K562 (cell line): ENCODE data around the gene UNC5B. TPM values are rescaled to one million over a fixed set of nuclear protein-coding genes. Genes with fewer than 3 reads are reported as not detected.

ENCODE experiments used
- BCL6 ChIP-seq: fragments of 250-450 bp; sonication (Bioruptor Pico); IDR thresholded peaks from 2 replicates; pipeline ENCODE4 v1.4.0; 2020
- DDX20 ChIP-seq: fragments of 450-650 bp; IDR thresholded peaks from 2 replicates; pipeline ENCODE4 v1.6.1; 2016; ENCODE audit warnings: missing genetic modification characterization, low read depth, mild to moderate bottlenecking, missing compliant biosample characterization, moderate library complexity
- HEY1 ChIP-seq: fragments of 250-450 bp; sonication (Bioruptor Pico); IDR thresholded peaks from 2 replicates; pipeline ENCODE4 v1.5.0; 2020; ENCODE audit warnings: mild to moderate bottlenecking, moderate library complexity, borderline replicate concordance
- NCOR1 ChIP-seq: fragments of 450-650 bp; IDR thresholded peaks from 2 replicates; pipeline ENCODE4 v1.6.1; 2016; ENCODE audit warnings: mild to moderate bottlenecking, moderate library complexity
- TBL1XR1 ChIP-seq, 2 experiments: IDR thresholded peaks; 2 replicates each; pipeline ENCODE4 v1.6.1; 2012; ENCODE audit warnings: improper control_type of control experiment in 2 of 2, low read length in 2 of 2, mild to moderate bottlenecking in 1 of 2
- THRAP3 ChIP-seq: fragments of 450-650 bp; IDR thresholded peaks from 2 replicates; pipeline ENCODE4 v1.6.1; 2016; ENCODE audit warnings: mild to moderate bottlenecking, inconsistent platforms, borderline replicate concordance
- ZBTB1 ChIP-seq: sonication (generic); formaldehyde crosslinking; IDR thresholded peaks from 2 replicates; pipeline ENCODE4 v1.8.1; 2023; ENCODE audit warnings: missing genetic modification reagents, low read depth, mild to moderate bottlenecking, borderline replicate concordance
- ZNF274 ChIP-seq: IDR thresholded peaks from 2 replicates; pipeline ENCODE4 v1.6.1; 2011; ENCODE audit warnings: low read depth, mild to moderate bottlenecking, low read length, moderate library complexity, borderline replicate concordance
- ZNF57 ChIP-seq: fragments of 450-650 bp; formaldehyde crosslinking; IDR thresholded peaks from 2 replicates; pipeline ENCODE4 v1.4.0; 2020; ENCODE audit warnings: mild to moderate bottlenecking, moderate library complexity
- polyA plus RNA-seq, 8 experiments: library from polyadenylated mRNA; depleted of rRNA in 4 of 8; stranded (reverse) in 5 of 8; unstranded in 3 of 8; fragments of >200 nt; fragmentation: Nextera tagmentation in 2 of 8; fragmentation: Illumina TruSeq in 1 of 8; extraction: Ambion mirVana in 2 of 8; extraction: Trizol in 1 of 8; gene quantifications; 2 replicates each; pipeline versions ENCODE4 v1.2.1 to v1.2.3, GENCODE V29; 2011 to 2014; ENCODE audit warnings: inconsistent platforms in 1 of 8, missing spikeins in 1 of 8
- total RNA-seq, 7 experiments: library from RNA; depleted of rRNA in 6 of 7; stranded (reverse); fragments of >200 nt in 6 of 7; fragmentation: Illumina TruSeq in 2 of 7; extraction: Trizol in 2 of 7; gene quantifications; 2 replicates each; pipeline versions ENCODE4 v1.2.1 to v1.2.3, GENCODE V29; 2011 to 2021; ENCODE audit warnings: low replicate concordance in 1 of 7
- TF ChIP-seq, protein P1 (sequence below), 2 experiments: fragments of 450-650 bp; formaldehyde crosslinking in 1 of 2; IDR thresholded peaks; 2 replicates each; pipeline versions ENCODE4 v1.4.0 to v1.6.1; 2014 to 2020; ENCODE audit warnings: mild to moderate bottlenecking in 2 of 2, borderline replicate concordance in 1 of 2, low read depth in 1 of 2
- TF ChIP-seq, protein P2 (sequence below): sonication (generic); formaldehyde crosslinking; IDR thresholded peaks from 2 replicates; pipeline ENCODE4 v1.8.0; 2022; ENCODE audit warnings: mild to moderate bottlenecking, missing genetic modification reagents
- TF ChIP-seq, protein P3 (sequence below): fragments of 450-650 bp; IDR thresholded peaks from 2 replicates; pipeline ENCODE4 v1.6.1; 2016; ENCODE audit warnings: missing biosample characterization, missing genetic modification characterization
- TF ChIP-seq, protein P4 (sequence below): fragments of 250-450 bp; sonication (Bioruptor Pico); IDR thresholded peaks from 2 replicates; pipeline ENCODE4 v1.5.0; 2020; ENCODE audit warnings: mild to moderate bottlenecking, borderline replicate concordance

UNC5B gene
- total and polyA plus RNA-seq, 9 of the 15 experiments (the other 6 are each of a cell fraction or from before 2014, with no cell fraction given), result 0.10 to 8.4 (median 2.1) TPM

DNA sequence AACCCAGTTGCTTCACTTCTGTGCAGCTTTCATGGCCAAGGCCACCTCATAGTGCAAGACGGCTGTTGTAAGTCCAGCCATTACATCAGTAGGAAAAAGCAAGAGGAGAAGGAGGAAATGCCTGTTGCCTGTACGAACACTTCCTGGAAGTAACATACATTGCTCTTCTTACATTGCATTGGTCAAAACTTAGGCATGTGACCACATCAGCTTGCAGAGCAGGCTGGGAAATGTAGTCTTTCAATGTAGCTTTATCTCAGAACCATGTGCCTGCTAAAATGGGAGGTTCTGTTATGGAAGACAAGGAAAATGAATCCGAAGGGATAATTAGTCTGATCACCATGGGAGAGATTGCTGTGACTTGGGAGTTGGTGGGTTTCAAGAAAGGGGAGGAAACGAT lies 111.0 kb downstream of the UNC5B start (continued):
- TF ChIP-seq, protein P1, sequence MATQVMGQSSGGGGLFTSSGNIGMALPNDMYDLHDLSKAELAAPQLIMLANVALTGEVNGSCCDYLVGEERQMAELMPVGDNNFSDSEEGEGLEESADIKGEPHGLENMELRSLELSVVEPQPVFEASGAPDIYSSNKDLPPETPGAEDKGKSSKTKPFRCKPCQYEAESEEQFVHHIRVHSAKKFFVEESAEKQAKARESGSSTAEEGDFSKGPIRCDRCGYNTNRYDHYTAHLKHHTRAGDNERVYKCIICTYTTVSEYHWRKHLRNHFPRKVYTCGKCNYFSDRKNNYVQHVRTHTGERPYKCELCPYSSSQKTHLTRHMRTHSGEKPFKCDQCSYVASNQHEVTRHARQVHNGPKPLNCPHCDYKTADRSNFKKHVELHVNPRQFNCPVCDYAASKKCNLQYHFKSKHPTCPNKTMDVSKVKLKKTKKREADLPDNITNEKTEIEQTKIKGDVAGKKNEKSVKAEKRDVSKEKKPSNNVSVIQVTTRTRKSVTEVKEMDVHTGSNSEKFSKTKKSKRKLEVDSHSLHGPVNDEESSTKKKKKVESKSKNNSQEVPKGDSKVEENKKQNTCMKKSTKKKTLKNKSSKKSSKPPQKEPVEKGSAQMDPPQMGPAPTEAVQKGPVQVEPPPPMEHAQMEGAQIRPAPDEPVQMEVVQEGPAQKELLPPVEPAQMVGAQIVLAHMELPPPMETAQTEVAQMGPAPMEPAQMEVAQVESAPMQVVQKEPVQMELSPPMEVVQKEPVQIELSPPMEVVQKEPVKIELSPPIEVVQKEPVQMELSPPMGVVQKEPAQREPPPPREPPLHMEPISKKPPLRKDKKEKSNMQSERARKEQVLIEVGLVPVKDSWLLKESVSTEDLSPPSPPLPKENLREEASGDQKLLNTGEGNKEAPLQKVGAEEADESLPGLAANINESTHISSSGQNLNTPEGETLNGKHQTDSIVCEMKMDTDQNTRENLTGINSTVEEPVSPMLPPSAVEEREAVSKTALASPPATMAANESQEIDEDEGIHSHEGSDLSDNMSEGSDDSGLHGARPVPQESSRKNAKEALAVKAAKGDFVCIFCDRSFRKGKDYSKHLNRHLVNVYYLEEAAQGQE (IDR thresholded peaks at IDR 0.05; ENCODE audit: borderline replicate concordance), result peak; percentile 68
- TF ChIP-seq, protein P1 (CRISPR knock-in tag; IDR thresholded peaks at IDR 0.05; ENCODE audit: low read depth), result no peak
- TF ChIP-seq ZNF57 (no peak), BCL6 (no peak), ZNF274 (no peak), DDX20 (tag) (no peak), HEY1 (CRISPR knock-in tag) (no peak), THRAP3 (no peak), NCOR1 (no peak), ZBTB1 (CRISPR knock-in tag) (no peak), TBL1XR1 (IDR thresholded peaks at IDR 0.05; ENCODE audit: low read length in 2 of 2) (no peak)
- TF ChIP-seq, protein P2, sequence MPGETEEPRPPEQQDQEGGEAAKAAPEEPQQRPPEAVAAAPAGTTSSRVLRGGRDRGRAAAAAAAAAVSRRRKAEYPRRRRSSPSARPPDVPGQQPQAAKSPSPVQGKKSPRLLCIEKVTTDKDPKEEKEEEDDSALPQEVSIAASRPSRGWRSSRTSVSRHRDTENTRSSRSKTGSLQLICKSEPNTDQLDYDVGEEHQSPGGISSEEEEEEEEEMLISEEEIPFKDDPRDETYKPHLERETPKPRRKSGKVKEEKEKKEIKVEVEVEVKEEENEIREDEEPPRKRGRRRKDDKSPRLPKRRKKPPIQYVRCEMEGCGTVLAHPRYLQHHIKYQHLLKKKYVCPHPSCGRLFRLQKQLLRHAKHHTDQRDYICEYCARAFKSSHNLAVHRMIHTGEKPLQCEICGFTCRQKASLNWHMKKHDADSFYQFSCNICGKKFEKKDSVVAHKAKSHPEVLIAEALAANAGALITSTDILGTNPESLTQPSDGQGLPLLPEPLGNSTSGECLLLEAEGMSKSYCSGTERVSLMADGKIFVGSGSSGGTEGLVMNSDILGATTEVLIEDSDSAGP (CRISPR knock-in tag), result no peak
- TF ChIP-seq, protein P3, sequence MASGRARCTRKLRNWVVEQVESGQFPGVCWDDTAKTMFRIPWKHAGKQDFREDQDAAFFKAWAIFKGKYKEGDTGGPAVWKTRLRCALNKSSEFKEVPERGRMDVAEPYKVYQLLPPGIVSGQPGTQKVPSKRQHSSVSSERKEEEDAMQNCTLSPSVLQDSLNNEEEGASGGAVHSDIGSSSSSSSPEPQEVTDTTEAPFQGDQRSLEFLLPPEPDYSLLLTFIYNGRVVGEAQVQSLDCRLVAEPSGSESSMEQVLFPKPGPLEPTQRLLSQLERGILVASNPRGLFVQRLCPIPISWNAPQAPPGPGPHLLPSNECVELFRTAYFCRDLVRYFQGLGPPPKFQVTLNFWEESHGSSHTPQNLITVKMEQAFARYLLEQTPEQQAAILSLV, result no peak
- TF ChIP-seq, protein P4, sequence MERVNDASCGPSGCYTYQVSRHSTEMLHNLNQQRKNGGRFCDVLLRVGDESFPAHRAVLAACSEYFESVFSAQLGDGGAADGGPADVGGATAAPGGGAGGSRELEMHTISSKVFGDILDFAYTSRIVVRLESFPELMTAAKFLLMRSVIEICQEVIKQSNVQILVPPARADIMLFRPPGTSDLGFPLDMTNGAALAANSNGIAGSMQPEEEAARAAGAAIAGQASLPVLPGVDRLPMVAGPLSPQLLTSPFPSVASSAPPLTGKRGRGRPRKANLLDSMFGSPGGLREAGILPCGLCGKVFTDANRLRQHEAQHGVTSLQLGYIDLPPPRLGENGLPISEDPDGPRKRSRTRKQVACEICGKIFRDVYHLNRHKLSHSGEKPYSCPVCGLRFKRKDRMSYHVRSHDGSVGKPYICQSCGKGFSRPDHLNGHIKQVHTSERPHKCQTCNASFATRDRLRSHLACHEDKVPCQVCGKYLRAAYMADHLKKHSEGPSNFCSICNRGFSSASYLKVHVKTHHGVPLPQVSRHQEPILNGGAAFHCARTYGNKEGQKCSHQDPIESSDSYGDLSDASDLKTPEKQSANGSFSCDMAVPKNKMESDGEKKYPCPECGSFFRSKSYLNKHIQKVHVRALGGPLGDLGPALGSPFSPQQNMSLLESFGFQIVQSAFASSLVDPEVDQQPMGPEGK (CRISPR knock-in tag), result no peak
